WERI-Rb-1 (cell line): ENCODE measurements around the gene RAD51B.

Source experiments
- DNase-seq: peaks from one replicate; pipeline ENCODE4 v3.0.0-alpha.2; 2020
- H3K27ac ChIP-seq: fragments of 250-450 bp; sonication (Bioruptor Pico); 2 replicates; pipeline ENCODE4 v1.5.1; 2020; ENCODE audit warnings: mild to moderate bottlenecking, moderate library complexity
- H3K27me3 ChIP-seq: fragments of 250-450 bp; sonication (Bioruptor Pico); 2 replicates; pipeline ENCODE4 v1.5.1; 2021; ENCODE audit warnings: mild to moderate bottlenecking, low read depth, moderate library complexity; ENCODE audit not compliant: insufficient read depth, severe bottlenecking
- H3K36me3 ChIP-seq: fragments of 250-450 bp; sonication (Bioruptor Pico); 2 replicates; pipeline ENCODE4 v1.5.1; 2020; ENCODE audit warnings: mild to moderate bottlenecking, moderate library complexity
- H3K4me3 ChIP-seq: 2 replicates; pipeline ENCODE4 v1.5.1; 2011; ENCODE audit warnings: low read depth, mild to moderate bottlenecking, control low read depth, low read length
- H3K9me3 ChIP-seq: fragments of 250-450 bp; sonication (Bioruptor Pico); 2 replicates; pipeline ENCODE4 v1.5.1; 2021; ENCODE audit warnings: mild to moderate bottlenecking, moderate library complexity; ENCODE audit not compliant: severe bottlenecking
- TF ChIP-seq, protein P1 (sequence below): IDR thresholded peaks from 2 replicates; pipeline ENCODE4 v1.5.1; 2011; ENCODE audit warnings: low read depth, mild to moderate bottlenecking, control low read depth, inconsistent platforms, low read length

Gene RAD51B

GRCh38 chr14:68210729-68211299, 391.2 kb downstream of the RAD51B start:
- Histone ChIP-seq H3K27ac (no peak overlapping the region), H3K36me3 (no peaks in the 10 kb centered on the region), H3K27me3 (no peaks in the 10 kb centered on the region), H3K4me3 (no peak overlapping the region), H3K9me3 (no peaks in the 10 kb centered on the region)
- DNase-seq: no peak
- TF ChIP-seq, protein P1, sequence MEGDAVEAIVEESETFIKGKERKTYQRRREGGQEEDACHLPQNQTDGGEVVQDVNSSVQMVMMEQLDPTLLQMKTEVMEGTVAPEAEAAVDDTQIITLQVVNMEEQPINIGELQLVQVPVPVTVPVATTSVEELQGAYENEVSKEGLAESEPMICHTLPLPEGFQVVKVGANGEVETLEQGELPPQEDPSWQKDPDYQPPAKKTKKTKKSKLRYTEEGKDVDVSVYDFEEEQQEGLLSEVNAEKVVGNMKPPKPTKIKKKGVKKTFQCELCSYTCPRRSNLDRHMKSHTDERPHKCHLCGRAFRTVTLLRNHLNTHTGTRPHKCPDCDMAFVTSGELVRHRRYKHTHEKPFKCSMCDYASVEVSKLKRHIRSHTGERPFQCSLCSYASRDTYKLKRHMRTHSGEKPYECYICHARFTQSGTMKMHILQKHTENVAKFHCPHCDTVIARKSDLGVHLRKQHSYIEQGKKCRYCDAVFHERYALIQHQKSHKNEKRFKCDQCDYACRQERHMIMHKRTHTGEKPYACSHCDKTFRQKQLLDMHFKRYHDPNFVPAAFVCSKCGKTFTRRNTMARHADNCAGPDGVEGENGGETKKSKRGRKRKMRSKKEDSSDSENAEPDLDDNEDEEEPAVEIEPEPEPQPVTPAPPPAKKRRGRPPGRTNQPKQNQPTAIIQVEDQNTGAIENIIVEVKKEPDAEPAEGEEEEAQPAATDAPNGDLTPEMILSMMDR: no peak

DNA sequence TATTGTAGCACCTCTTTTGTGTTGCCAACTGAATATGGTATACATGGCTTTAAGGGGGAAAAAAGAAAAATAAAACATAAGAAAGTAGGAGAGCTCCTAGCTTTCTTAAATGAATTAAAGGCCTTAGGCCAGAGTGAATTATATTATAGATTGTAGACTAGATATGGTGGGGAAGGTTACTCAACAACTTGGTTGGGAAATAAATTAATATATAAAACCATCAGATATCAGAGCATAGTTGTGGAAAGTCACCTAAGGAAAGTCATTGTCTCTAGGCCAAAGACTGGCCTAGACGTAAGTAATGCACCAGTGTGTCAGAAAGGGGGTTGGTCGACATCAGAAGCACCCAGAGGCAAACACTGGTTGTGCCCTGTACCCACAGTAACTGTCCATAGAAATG, 391.8 kb downstream of the RAD51B start:
- Histone ChIP-seq H3K36me3 (no peaks in the 10 kb centered on the region), H3K27me3 (no peaks in the 10 kb centered on the region), H3K9me3 (no peaks in the 10 kb centered on the region), H3K4me3 (no peak overlapping the region), H3K27ac (no peak overlapping the region)
- DNase-seq: no peak
- TF ChIP-seq, protein P1: no peak

- Histone ChIP-seq H3K4me3 (no peak overlapping the region), H3K27me3 (no peaks in the 10 kb centered on the region), H3K9me3 (no peaks in the 10 kb centered on the region), H3K27ac (no peak overlapping the region), H3K36me3 (no peaks in the 10 kb centered on the region)
- no peak for DNase-seq
- TF ChIP-seq, protein P1: no peak
Measured at GRCh38 chr14:68211886-68212285, 392.3 kb downstream of the RAD51B start.

- no peaks in the 10 kb centered on the region for H3K36me3 ChIP-seq
- H3K9me3 ChIP-seq: no peaks in the 10 kb centered on the region
- no peaks in the 10 kb centered on the region for H3K27me3 ChIP-seq
- H3K4me3 ChIP-seq: no peak overlapping the region
- DNase-seq: no peak
- TF ChIP-seq, protein P1: no peak
- H3K27ac ChIP-seq: no peak overlapping the region
Measured at GRCh38 chr14:68212361-68212760, 392.8 kb downstream of the RAD51B start.

- no peaks in the 10 kb centered on the region for H3K27me3 ChIP-seq
- no peak for DNase-seq
- TF ChIP-seq, protein P1: no peak
- no peaks in the 10 kb centered on the region for H3K9me3 ChIP-seq
- H3K4me3 ChIP-seq: no peak overlapping the region
- H3K36me3 ChIP-seq: no peaks in the 10 kb centered on the region
- no peak overlapping the region for H3K27ac ChIP-seq
Measured at GRCh38 chr14:68214431-68214830, 394.9 kb downstream of the RAD51B start.

DNA sequence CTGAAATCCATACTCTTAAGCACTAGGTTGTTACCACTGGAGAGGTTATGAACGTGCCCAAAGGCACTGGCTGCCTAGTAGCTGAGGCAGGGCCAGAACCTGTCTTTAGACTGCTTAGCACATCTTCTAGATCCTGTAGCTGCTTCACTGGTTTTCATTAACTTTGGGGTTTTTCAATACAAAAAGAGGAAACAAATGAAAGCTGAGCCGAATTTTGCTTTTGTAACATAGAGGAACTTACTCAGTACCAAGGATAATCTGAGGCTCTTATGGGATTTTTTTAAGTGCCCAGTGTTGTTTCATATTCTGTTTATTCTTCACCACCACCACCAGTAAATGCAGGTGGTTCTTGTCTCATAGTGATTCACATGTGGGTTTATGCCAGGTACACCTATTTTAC, 396.1 kb downstream of the RAD51B start:
- DNase-seq: no peak
- TF ChIP-seq, protein P1: no peak
- H3K27me3 ChIP-seq: no peaks in the 10 kb centered on the region
- H3K9me3 ChIP-seq: no peaks in the 10 kb centered on the region
- H3K36me3 ChIP-seq: no peaks in the 10 kb centered on the region
- no peak overlapping the region for H3K27ac ChIP-seq
- no peak overlapping the region for H3K4me3 ChIP-seq
